Stimulated activated CD8-positive, alpha-beta memory T cell treated with anti-CD3 and anti-CD28 coated beads, Interleukin-4, amount 100 ng/mL, for 1 hour (primary cell): ENCODE results near the gene FYCO1.

Experiments used
- DNase-seq, 2 donors: peaks; one replicate each; pipeline ENCODE4 v3.0.0-alpha.2; 2020; ENCODE audit warnings: low read depth in 2 of 2, low spot score in 1 of 2

FYCO1 gene

GRCh38 chr3:45965253-45965652 lies 30.4 kb downstream of the FYCO1 start:
- DNase-seq = no peak

GRCh38 chr3:45964139-45964538 lies 31.5 kb downstream of the FYCO1 start:
- no peak for DNase-seq

DNA sequence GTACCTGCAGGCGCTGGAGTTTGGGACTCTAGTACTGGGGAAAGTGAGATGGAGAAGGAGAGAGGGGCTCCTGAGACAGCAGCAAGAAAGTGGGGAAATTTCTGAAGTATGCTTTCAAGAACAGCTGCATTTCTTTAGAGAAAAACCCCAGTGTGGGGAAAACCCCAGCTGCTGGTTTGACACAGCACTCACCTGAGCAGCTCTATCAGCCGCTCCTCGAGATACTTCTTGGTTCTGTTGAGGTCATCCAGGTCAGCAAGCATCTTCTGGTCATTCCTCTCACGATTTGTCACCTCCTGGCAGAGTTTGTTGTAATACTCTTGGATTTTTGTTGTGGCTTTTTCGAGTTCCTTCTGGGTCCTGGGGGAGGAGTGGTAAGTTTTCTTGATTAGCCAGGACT lies 33.6 kb downstream of the FYCO1 start:
- DNase-seq = no peak

- no peak for DNase-seq
Observed at GRCh38 chr3:45960289-45960688, 35.3 kb downstream of the FYCO1 start.

DNA sequence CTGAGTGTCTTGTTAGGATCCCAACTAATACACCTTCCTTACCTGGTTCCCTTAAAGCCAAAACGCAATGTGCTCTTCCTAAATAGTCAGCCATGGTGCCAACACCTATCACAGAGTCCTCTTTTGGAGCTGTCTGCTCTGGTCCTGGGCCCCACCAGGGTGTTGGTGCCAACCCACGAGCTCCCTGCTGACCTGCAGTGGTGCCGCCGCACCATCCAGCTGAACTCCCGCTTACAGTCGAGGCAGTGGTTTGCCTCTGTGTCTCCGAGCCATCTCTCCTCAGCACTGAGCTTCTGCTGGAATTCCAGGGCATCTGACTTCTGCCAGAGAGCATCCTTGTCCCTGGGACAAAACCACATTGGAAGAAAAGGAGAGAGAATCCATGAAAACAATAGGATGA lies 36.4 kb downstream of the FYCO1 start:
- no peak for DNase-seq

GRCh38 chr3:45958321-45958791 lies 37.3 kb downstream of the FYCO1 start:
- no peak for DNase-seq

- DNase-seq = no peak
Observed at GRCh38 chr3:45957586-45957985, 38.0 kb downstream of the FYCO1 start.

DNA sequence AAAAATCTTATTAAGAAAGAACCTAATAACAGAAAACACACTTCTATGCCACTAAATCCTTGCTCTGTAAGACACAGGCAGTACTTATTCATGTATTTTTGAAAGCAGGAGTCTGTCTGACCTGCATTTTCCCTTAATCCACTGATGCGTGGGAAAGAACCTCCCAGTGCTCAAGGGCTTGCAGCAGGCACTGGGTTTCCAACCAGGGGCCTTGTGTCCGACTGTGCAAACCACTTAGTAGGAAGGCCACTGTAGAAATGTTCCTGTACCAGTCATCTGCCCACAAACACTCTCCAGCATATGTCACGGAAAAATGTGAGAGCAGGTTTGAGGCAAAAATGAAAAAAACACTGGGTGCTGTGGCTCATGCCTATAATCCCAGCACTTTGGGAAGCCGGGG lies 39.9 kb downstream of the FYCO1 start:
- DNase-seq = no peak

- no peak for DNase-seq
Observed at GRCh38 chr3:45955017-45955647, 40.5 kb downstream of the FYCO1 start.

GRCh38 chr3:45954306-45954705 lies 41.3 kb downstream of the FYCO1 start:
- no peak for DNase-seq

- no peak for DNase-seq
Observed at GRCh38 chr3:45953536-45953935, 42.1 kb downstream of the FYCO1 start.

GRCh38 chr3:45952456-45952855 lies 43.2 kb downstream of the FYCO1 start:
- DNase-seq = no peak

GRCh38 chr3:45951946-45952345 lies 43.7 kb downstream of the FYCO1 start:
- DNase-seq = no peak

DNA sequence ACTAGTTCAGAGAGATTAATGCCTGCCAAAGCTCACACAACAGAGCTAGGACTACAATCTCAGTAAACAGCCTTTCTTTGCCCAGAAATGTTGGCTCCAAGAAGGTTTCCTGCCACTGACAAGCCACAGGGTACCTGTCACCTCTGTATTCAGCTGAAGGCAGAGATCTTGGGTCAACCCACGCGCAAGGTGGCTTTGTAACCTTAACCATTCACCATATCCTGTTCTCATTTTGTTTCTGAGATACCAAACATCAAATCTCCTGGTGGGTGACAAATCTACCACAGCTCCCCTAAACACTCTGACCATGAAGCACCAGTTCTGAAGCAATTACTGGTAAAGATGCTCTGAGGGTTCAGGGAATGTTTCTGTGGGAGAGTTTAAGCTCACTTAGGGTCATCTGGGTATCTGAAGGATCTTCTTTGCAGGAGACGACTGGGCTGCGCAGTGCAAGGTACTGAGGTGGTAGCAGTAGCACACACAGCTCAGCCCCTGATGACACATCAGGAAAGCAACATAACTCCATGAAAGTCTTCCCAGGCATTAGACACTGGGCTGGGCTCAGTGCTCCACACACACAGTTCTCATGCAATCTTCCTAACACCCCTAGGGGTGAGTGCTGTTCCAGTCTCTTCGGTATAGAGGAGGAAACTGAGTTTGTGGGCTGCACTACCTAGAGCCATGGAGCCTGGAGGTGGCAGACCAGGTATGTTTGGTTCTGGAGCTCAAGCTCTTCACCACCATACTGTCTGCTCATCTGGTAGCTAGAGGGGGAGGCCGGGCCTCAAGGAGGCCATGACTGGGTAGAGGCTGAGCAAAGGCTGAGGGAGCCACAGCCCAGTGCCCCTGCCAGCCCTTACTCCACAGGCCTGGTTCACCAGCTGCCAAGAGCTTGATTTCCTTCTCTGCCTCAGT lies 44.7 kb downstream of the FYCO1 start:
- DNase-seq = peak in 1 of 2 donors; percentile 16

DNA sequence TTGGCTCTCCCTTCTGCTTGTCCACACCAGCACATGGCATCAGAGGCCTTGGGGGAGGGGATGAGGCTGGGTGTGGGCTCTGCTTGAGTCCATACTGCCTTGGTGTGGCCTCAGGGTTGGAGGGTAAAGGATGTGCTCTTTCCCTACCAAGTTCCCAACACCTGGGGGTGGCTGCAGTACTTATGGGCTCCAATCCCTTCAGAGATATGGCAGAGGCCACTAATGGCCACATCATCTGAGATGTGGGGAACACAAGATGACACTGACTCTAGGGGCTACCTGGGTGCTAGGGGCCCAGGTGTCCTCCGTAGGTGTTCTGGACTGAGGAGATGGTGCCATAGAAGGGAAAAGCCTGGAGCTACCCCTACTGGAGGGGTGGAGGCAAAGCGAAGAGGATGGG lies 45.5 kb downstream of the FYCO1 start:
- no peak for DNase-seq

- no peak for DNase-seq
Observed at GRCh38 chr3:45949432-45949831, 46.2 kb downstream of the FYCO1 start.

GRCh38 chr3:45948881-45949280 lies 46.7 kb downstream of the FYCO1 start:
- DNase-seq = no peak

- no peak for DNase-seq
Observed at GRCh38 chr3:45948311-45948781, 47.3 kb downstream of the FYCO1 start.

DNA sequence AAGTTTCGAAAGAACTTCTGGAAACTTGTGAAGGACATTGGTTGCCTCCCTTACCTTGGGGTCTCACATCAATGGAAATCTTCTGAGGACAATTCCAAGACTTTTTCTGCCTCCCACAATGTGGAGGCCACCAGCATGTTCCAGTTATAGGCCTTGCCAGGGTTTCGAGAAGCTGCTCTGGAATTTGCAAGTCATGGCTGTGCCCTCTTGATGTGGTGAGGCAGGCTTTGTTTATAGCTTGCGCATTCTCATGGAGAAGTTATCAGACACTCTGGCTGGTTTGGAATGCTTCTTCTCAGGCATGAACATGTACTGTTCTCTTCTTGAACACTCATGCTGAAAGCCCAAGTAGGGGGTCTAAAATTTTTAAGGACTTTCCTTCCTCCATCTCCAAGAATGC lies 48.3 kb downstream of the FYCO1 start:
- no peak for DNase-seq

- DNase-seq = no peak
Observed at GRCh38 chr3:45946875-45947274, 48.7 kb downstream of the FYCO1 start.

GRCh38 chr3:45946307-45946706 lies 49.3 kb downstream of the FYCO1 start:
- DNase-seq = no peak
